ENCODE results near the gene OBSCN.

Gene OBSCN

DNA sequence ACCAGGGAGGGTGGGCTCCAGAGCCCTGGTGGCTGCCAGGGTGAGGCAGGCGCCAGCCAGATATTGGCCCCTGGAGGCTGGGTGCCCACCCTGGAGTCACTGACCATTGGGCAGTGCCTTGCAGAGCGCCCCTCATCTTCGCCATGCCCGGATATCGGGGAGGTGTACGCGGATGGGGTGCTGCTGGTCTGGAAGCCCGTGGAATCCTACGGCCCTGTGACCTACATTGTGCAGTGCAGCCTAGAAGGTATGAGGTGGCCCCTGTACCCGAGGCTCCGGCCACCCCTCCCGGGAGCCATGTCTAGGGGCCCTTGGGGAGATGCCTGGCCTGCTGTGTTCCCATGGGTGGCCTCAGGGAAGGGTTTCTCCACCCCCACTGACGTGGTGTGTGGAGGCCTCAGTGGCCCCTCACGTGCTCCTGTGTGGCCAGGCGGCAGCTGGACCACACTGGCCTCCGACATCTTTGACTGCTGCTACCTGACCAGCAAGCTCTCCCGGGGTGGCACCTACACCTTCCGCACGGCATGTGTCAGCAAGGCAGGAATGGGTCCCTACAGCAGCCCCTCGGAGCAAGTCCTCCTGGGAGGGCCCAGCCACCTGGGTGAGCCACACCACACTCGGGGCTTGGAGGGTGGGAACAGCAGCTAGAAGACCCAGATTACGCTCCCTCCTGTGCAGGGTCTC is 167.9 kb downstream of the OBSCN start:
- no peaks in the 10 kb centered on the region for H3K9me3 ChIP-seq (ENCODE audit: control insufficient read depth, insufficient read depth, low read length)
- H3K9ac ChIP-seq (ENCODE audit: low read depth, low read length): no peak overlapping the region
- no peaks in the 10 kb centered on the region for H3K36me3 ChIP-seq (ENCODE audit: insufficient read depth, low read length)
- no peaks in the 10 kb centered on the region for H3K4me1 ChIP-seq (ENCODE audit: insufficient read depth, low read length)

DNA sequence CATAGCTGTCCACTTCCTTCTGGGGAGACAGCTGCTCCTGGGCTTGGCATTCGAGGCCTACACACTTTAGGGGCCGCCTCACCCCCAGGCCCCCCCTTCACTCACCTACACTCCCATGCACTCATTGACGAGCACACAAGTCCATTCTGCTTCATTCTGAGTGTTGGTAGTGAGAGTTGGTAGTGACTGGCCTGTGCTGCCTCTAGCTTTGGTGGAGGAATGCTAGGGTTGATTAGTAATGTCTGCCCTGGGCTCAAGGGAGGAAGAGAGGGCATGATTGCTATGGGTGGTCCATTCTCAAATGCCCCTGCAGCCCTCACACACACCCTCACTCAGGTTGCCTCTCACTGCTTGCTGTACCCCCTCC is 168.4 kb downstream of the OBSCN start:
- Histone ChIP-seq H3K4me1 (ENCODE audit: insufficient read depth, low read length) (no peaks in the 10 kb centered on the region), H3K9me3 (ENCODE audit: control insufficient read depth, insufficient read depth, low read length) (no peaks in the 10 kb centered on the region)

GRCh38 chr1:228376651-228377631 is 169.1 kb downstream of the OBSCN start:
- Histone ChIP-seq H3K9me3 (ENCODE audit: control insufficient read depth, insufficient read depth, low read length) (no peaks in the 10 kb centered on the region), H3K9ac (ENCODE audit: low read depth, low read length) (no peak overlapping the region), H3K36me3 (ENCODE audit: insufficient read depth, low read length) (no peaks in the 10 kb centered on the region), H3K4me1 (ENCODE audit: insufficient read depth, low read length) (no peaks in the 10 kb centered on the region)

More for the DNA sequence above, 168.4 kb downstream of the OBSCN start:
- Histone ChIP-seq H3K36me3 (ENCODE audit: insufficient read depth, low read length) (no peaks in the 10 kb centered on the region), H3K9ac (ENCODE audit: low read depth, low read length) (no peak overlapping the region)

DNA sequence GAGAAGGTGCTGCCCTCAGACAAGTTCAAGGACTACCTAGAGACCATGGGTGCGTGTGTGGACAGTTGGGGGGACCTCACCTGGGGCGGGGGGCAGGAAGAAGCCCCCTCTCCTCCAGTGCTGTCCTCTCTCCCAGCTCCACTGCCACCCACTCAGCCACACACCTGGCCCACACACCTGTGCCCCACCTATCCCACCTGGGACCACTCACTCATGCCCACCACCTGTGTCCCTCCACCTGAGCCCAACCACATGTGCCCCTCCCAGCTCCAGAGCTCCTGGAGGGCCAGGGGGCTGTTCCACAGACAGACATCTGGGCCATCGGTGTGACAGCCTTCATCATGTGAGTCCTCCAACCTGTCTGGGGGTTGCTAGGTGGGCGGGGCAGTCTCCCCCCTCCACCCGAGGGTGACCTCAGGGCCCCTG is 169.8 kb downstream of the OBSCN start:
- Histone ChIP-seq H3K9ac (ENCODE audit: low read depth, low read length) (peak overlapping the region; percentile 50; the same call in 1 of the 2 replicates), H3K4me1 (ENCODE audit: insufficient read depth, low read length) (no peaks in the 10 kb centered on the region), H3K36me3 (ENCODE audit: insufficient read depth, low read length) (no peaks in the 10 kb centered on the region), H3K9me3 (ENCODE audit: control insufficient read depth, insufficient read depth, low read length) (no peaks in the 10 kb centered on the region)

- peak overlapping the region; percentile 81 for H3K9ac ChIP-seq (ENCODE audit: low read depth, low read length)
Measured at GRCh38 chr1:228378090-228378872, 170.4 kb downstream of the OBSCN start.

DNA sequence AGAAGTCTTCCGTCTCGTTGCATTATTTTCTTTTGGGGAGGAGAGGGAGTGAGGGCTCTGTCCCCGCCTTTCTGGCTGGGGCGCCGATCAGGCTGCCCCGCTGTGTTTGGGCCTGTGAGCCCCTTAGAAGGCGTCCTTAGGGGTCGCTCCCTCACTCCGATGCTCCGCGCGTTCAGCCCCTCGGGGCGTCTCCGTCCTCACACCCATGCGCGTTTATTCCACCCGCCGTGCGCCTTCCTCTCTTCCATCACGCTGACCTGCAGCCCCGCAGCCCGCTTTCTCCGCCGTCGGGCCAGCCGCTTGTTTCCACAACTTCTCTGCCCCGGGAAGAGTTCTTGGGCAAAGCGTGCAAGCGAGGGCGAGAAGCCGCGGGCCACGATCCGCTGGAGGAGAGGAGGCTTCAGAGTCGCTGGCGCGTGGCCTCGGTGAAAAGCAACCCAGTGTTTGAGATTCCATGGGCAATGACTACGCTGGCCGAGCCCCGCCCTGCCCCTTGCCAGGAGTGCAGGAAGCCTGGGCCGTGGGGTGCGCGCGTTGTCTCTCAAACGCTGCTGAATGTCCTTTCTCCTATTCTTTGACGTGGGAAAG is 171.1 kb downstream of the OBSCN start:
- Histone ChIP-seq H3K9me3 (ENCODE audit: control insufficient read depth, insufficient read depth, low read length) (no peaks in the 10 kb centered on the region), H3K9ac (ENCODE audit: low read depth, low read length) (peak overlapping the region; percentile 81), H3K4me1 (ENCODE audit: insufficient read depth, low read length) (no peaks in the 10 kb centered on the region)

More at GRCh38 chr1:228378090-228378872, 170.4 kb downstream of the OBSCN start:
- Histone ChIP-seq H3K4me1 (ENCODE audit: insufficient read depth, low read length) (no peaks in the 10 kb centered on the region), H3K36me3 (ENCODE audit: insufficient read depth, low read length) (no peaks in the 10 kb centered on the region), H3K9me3 (ENCODE audit: control insufficient read depth, insufficient read depth, low read length) (no peaks in the 10 kb centered on the region)

GRCh38 chr1:228379666-228380065 is 171.8 kb downstream of the OBSCN start:
- no peaks in the 10 kb centered on the region for H3K9me3 ChIP-seq (ENCODE audit: control insufficient read depth, insufficient read depth, low read length)
- no peaks in the 10 kb centered on the region for H3K4me1 ChIP-seq (ENCODE audit: insufficient read depth, low read length)
- peak overlapping the region; percentile 81; the same call in 1 of the 2 replicates for H3K9ac ChIP-seq (ENCODE audit: low read depth, low read length)
- no peaks in the 10 kb centered on the region for H3K36me3 ChIP-seq (ENCODE audit: insufficient read depth, low read length)

More for the DNA sequence above, 171.1 kb downstream of the OBSCN start:
- H3K36me3 ChIP-seq (ENCODE audit: insufficient read depth, low read length): no peaks in the 10 kb centered on the region

- Histone ChIP-seq H3K36me3 (ENCODE audit: insufficient read depth, low read length) (no peaks in the 10 kb centered on the region), H3K9me3 (ENCODE audit: control insufficient read depth, insufficient read depth, low read length) (no peaks in the 10 kb centered on the region), H3K4me1 (ENCODE audit: insufficient read depth, low read length) (no peaks in the 10 kb centered on the region), H3K9ac (ENCODE audit: low read depth, low read length) (no peak overlapping the region)
Measured at GRCh38 chr1:228381356-228381755, 173.5 kb downstream of the OBSCN start.

GRCh38 chr1:228383773-228384172 is 175.9 kb downstream of the OBSCN start:
- no peaks in the 10 kb centered on the region for H3K9me3 ChIP-seq (ENCODE audit: control insufficient read depth, insufficient read depth, low read length)
- no peak overlapping the region for H3K9ac ChIP-seq (ENCODE audit: low read depth, low read length)
- H3K36me3 ChIP-seq (ENCODE audit: insufficient read depth, low read length): no peaks in the 10 kb centered on the region
- no peaks in the 10 kb centered on the region for H3K4me1 ChIP-seq (ENCODE audit: insufficient read depth, low read length)

GRCh38 chr1:228385232-228385631 is 177.4 kb downstream of the OBSCN start:
- Histone ChIP-seq H3K9ac (ENCODE audit: low read depth, low read length) (no peak overlapping the region), H3K4me1 (ENCODE audit: insufficient read depth, low read length) (no peaks in the 10 kb centered on the region), H3K36me3 (ENCODE audit: insufficient read depth, low read length) (no peaks in the 10 kb centered on the region), H3K9me3 (ENCODE audit: control insufficient read depth, insufficient read depth, low read length) (no peaks in the 10 kb centered on the region)

DNA sequence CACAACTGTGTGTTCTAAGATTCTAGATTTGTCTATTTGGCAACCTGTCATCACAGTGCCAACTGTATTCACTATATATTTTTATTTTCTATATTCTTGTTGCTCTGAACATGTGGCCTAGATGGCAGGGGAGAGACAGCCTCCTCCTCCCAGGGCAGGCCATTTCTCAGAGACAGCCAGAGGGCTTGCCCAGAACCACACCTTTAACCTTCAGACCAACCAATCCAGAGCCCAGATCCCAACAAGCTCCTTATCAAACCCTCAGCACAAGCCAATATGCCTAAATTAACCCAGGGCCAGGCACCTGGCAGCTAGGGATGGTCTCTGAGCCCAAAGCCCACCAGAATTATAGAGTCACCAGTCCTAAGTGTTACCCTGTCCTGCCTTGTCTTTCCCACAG is 179.5 kb downstream of the OBSCN start:
- Histone ChIP-seq H3K36me3 (ENCODE audit: insufficient read depth, low read length) (no peaks in the 10 kb centered on the region), H3K9ac (ENCODE audit: low read depth, low read length) (no peak overlapping the region), H3K9me3 (ENCODE audit: control insufficient read depth, insufficient read depth, low read length) (no peaks in the 10 kb centered on the region), H3K4me1 (ENCODE audit: insufficient read depth, low read length) (no peaks in the 10 kb centered on the region)

GRCh38 chr1:228390649-228391048 is 182.8 kb downstream of the OBSCN start:
- Histone ChIP-seq H3K4me1 (ENCODE audit: insufficient read depth, low read length) (no peaks in the 10 kb centered on the region), H3K9me3 (ENCODE audit: control insufficient read depth, insufficient read depth, low read length) (no peaks in the 10 kb centered on the region), H3K9ac (ENCODE audit: low read depth, low read length) (no peak overlapping the region), H3K36me3 (ENCODE audit: insufficient read depth, low read length) (no peaks in the 10 kb centered on the region)

DNA sequence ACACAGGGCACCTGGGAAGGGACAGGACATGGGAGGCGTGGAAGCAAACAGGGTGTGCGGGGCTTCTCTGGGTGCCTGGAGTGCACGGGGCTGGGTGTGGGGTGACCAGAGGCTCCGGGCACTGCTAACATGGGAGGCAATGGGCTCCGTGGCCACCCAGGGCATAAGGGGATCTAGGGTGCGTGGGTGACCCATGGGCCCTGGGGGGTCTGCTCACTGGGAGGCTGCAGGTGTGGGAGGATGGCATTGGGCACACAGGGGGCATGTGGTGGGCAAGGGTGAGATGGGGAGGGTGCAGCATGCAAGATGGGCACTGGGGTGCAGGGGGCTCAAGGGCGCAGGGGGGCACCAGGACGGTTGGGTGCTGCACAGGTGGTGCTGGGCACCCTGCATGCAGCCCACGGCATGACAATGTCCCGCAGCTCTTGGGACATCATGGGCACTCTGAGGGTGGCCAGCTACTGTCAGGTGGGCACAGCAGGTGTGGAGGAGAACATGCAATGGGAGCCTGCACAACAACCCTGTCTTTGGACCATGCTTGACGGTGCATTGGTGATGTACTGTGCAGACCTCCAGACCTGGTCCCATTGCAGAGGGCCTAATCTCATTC is 183.7 kb downstream of the OBSCN start:
- Histone ChIP-seq H3K36me3 (ENCODE audit: insufficient read depth, low read length) (peaks cover 5% of the 10 kb centered on the region; the same call in 1 of the 2 replicates), H3K9me3 (ENCODE audit: control insufficient read depth, insufficient read depth, low read length) (no peaks in the 10 kb centered on the region), H3K9ac (ENCODE audit: low read depth, low read length) (no peak overlapping the region), H3K4me1 (ENCODE audit: insufficient read depth, low read length) (no peaks in the 10 kb centered on the region)
